Occipital lobe (tissue), 2 donors: ENCODE data around the gene ANXA1. TPM values are rescaled to one million over a fixed set of nuclear protein-coding genes. Genes with fewer than 3 reads are reported as not detected.
"Not testable (repeated sequence)": the region's sequence is repeated elsewhere in the genome, so short reads cannot be mapped to it uniquely, and the experiment has no call there.

Experiments used
- DNase-seq: peaks from one replicate; lab custom pipeline; 2025; lab: John Stamatoyannopoulos, UW
- total RNA-seq: library from RNA; depleted of rRNA; stranded (reverse); fragments of >200 nt; gene quantifications from one replicate; pipeline ENCODE4 v1.2.3, GENCODE V29; 2014

Gene ANXA1
- total RNA-seq, 1 donor from 2014 or later, result 27.0 TPM

DNA sequence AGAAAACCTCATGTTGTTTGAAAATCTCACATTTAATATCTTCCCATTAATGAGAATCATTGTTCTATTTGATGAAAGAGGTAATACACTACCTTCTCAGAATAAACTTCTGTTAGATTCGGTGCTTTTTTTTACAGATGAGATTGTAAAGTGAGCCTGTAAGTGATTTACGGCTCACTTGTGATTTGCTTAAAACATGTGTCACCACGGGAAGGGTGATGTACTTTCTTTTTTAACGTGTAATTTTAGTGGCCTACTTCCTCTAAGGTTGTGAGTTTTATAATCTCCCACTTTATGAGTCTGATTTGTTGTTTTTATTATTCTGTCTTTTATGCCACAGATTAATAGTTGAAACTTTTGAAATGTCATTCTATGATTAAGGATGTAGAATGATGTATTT, 15.9 kb downstream of the ANXA1 start:
- no peak for DNase-seq

DNA sequence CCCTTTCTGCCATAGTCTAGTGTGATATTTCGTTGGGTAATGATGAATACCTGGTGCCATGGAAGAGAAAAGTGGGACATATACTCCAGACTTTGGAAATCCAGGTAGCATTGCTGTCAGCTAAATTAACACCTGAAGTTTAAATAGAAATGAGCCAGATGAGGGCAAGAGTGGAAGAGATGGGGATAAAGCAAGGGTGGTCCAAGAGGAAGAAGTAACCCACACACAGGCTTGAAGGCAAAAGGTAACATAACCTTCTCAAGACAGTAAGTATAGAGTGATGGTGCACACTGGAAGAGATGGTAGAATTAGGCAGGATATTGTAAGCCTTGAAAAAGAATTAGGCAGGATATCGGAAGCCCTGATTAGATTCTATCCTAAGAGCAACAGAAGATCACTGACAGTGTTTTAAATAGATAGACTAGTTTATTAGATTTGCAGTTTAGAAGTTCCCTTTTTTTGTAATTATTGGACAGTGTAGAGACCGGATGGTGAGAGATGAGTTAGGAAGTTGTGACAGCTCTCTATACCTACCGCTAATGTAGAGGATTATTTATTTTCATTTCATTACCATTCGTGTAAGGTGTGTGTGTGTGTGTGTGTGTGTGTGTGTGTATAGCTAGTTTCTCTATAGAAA, 16.8 kb downstream of the ANXA1 start:
- no peak for DNase-seq

DNA sequence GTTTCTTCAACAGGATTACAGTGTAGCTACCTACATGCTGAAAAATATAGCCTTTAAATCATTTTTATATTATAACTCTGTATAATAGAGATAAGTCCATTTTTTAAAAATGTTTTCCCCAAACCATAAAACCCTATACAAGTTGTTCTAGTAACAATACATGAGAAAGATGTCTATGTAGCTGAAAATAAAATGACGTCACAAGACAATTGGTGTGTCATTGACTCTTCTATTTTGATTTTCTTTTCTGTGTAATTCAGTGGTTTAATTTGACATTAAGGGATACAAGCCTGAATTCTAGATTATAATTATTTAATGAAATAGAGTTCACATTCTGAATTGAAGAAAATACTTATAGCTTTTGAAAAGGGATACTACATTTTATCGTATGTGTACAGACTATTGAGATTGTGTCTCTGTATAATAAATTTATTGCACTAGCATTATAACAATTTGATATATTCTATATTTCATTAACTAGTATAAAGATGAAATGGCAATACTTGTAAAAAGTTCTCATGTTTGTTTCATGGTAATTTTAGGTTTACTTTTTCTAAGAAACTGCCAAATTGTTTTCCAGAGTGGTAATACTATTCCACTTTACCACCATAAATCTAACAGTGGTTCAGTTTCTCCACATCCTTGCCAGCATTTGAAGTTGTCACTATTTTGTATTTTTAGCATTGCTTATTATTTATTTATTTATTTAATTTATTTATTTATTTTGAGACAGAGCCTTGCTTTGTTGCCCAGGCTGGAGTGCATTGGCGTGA, 18.7 kb downstream of the ANXA1 start:
- DNase-seq, result no peak

DNA sequence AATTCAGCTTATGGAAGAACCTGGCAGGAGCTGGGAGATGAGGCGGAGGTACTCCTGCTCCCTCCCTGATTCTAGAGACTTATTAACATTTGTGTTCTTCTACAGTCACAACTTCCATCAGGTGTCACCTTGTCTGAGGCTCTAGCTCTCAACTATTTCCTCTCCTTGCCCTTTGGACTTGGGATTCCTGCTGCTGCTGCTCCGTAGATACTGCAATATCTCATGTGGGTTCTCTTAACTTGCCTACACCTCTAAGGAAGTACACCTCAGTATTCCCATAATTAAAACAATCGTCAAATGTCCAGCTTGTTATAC, 21.2 kb downstream of the ANXA1 start:
- no peak for DNase-seq

DNA sequence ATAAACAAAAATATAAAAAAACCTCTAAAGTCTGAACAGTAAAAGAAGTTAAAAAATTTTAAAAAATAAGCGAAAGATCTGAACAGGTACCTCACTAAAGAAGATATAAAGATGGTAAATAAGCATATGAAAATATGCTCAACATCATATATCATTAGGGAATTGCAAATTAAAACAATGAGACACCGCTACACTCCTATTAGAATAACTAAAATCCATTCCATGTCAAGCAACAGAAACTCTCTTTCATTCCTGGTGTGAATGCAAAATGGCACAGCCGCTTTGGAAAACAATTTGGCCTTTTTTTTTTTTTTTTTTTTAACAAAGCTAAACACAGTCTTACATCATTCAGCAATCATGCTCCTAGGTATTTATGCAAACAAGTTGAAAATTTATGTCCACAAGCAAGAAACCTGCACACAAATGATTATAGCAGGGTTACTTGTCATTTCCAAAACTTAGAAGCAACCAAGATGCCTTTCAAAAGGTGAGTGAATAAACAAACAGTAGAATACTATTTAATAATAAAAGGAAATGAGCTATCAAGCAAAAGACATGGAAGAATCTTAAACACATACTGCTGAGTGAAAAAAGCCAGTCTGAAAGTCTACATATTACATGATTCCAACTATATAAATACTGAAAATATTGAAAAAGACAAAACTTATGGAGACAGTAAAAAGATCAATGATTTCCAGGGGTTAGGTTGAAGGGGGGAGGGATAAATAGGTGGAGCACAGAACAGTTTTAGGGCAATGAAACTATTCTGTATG, 22.1 kb downstream of the ANXA1 start:
- DNase-seq, result no peak

DNA sequence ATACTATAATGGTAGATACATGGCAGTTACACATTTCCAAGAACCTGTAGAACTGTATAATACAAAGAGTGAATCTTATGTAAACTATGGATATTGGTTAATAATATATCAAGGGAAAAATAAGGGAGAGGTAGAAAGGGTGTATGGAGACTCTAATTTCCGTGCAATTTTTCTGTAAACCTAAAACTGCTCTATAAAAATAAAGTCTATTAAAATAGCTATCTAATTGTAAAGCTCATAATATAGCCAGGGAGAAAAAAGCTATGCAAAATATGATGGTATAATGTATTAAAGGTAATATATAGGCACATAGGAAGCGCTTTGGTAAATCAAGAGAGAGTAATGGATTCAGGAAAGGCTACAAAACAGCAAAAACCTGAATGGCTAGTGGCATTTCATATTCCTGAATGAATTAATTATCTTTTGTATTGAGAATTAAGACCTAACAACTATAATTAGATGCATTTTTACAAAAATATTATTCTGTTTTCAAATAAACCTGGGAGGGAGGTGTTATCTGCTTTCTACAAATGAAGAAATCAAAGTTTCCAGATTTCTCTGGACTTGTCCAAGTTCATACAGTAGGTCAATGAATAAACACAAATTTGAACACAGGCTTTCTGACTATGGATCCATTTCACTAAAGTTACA, 22.8 kb downstream of the ANXA1 start:
- DNase-seq, result no peak

DNA sequence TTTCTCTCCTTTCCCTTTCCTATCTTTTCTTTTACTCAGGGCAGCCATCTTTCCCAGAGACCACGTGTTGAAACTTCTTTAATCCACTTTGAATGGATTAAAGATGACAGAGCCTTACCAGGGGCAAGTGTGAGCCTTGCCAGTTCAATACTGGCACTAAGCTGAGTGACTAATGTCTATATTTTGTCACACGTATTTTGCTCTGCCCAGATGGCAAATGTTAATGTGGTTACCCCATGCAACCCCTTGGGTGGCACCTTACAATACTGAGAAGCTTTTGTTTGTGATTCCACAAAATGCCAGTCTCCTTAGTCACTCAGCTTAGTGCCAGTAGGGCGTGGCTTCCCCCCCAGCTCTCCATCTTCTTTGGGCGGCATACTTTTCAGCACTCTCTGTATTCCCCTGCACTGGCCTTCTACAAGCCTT, 24.8 kb downstream of the ANXA1 start:
- DNase-seq, result no peak

DNA sequence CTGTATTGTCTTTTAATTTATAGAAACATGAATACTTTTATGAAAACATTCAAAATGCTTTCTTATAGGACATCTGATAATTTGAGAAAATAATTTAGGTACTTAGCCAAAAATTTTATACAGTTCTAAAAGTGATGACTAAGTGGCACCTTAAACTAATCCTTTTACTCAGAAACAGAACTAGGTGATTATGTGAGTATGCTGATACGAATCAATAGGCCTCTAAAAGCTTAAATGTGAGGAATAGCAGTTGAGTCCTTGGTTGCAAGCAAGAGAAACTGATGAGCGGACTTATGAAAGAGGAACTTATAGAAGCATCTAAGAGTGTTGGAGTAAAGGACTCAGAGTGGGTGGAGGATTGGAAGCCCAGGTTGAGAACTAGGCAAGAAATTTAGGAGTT, 26.4 kb downstream of the ANXA1 start:
- no peak for DNase-seq

DNA sequence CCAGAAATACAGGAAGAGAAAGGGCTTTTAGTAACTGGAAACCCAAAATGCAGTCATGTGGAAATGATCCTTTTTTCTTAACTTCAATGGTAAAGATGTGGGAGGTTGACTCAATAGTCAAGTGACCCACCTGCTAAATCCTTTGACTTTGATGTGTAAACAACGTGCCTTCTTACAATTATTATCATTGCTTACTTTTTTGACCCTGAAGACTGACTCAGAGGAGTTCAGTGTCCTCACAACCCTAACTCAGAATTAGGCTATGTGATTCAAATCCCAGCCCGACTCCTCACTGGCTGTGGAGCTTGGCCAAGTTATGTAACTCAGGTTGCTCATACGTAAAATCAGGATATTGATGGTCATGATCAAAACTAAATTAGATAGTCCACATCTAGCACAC, 27.9 kb downstream of the ANXA1 start:
- DNase-seq, result no peak

DNA sequence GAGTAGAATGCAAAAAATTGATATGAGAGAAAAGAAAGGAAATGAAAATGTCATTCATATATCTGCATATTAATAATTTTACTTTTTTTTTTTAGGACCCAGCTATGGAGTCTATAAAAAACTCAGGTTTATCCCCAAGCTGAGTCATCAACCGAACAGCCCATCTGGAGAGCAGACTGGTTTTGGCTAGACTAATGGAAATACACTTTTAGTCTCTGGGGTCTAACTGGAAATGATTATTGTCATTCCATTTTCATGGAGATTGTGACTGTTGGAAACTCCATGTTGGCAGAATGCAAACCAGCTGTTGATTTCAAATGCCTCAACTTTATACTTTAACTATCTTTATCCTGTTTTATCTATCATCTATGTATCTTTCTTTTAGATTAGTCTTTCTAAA, 28.7 kb downstream of the ANXA1 start:
- DNase-seq, result no peak

DNA sequence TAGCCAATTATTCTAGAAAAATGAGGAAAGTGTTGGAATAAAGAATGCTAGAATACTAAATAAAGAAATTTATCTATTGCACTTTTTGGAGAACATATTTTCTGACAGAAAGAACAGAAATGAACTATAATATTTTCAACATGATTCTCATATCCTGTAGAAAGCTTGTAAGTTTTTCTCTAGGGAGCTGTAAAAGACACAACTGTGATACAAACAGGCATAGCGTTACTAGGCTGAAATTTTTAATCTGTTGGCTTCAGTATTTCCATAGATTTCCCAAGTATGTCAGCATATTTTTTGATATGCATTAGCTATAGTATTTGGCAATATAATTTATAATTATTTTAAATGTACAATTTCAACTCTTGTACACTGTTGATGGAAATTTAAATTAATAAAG, 31.3 kb downstream of the ANXA1 start:
- DNase-seq, result no peak

DNA sequence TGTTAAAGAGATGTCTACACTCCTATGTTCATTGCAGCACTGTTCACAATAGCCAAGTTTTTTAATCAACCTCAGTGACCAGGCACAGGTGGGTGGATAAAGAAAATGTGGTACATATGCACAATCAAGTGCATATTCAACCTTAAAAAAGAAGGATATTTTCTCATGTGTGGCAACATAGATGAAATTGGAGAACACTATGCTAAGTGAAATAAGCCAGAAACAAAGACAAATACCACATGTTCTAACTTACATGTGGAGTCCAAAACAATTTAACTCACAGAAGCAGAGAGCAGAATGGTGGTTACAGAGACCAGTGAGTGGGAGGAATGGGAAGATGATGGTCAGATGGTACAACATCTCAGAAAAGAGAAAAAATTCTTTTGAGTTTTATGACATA, 31.8 kb downstream of the ANXA1 start:
- no peak for DNase-seq

DNA sequence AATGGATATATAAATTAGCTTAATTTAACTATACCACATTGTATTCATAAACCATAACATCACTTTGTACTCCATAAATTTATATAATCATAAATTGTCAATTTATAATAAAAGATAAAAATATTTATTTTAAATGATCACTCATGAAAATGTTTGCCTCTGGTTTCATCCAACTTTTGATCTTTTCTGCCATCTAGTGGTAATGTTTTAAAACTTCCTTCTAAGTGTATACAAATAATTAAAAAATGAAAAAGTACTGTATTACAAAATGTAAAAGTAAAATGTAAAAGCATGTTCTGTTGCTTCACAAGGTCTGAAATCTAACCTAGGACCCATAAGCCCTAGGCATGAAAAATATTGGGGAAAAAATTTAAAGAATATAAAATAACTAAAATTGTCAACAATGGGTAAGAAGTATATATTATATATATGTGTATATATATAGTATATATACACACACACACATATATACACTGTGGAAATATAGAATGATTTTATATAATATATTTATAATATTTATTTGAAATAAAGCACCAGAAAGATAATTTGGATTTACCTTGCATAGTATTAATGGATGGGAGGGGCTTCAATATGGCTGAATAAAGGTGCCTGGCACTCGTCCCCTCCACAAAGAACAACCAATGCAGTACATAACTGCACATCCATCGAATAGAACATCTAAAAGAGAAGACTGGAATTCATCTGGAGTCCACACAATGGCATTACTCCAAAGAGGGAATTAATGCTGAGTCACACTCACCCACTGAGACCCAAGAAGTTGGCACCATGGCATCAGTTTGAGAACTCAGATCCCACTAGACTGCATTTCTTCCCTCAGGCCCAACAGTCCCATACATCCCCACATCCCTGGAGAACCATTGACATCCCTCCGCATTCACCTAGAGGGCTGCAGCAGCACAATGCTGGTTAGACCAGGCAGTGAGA, 32.5 kb downstream of the ANXA1 start:
- no peak for DNase-seq

DNA sequence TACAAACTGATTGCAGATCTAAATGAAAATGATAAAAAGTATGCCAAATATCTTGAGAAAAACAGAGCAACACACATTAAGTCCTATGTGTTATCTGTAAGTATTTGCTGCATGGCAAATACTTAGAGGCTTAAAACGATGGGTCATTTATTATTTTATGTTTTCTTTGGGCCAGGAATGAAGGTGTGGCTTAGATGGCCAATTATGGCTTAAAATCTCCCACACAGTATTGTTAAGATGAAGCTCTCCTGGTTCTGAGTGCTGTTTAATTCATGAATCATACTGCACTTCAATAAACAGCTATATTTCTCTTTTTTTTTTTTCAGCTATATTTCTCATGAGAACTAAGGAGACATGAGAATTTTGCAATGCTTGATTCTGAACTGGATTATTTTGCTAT, 39.4 kb downstream of the ANXA1 start:
- DNase-seq, result not testable (repeated sequence)

DNA sequence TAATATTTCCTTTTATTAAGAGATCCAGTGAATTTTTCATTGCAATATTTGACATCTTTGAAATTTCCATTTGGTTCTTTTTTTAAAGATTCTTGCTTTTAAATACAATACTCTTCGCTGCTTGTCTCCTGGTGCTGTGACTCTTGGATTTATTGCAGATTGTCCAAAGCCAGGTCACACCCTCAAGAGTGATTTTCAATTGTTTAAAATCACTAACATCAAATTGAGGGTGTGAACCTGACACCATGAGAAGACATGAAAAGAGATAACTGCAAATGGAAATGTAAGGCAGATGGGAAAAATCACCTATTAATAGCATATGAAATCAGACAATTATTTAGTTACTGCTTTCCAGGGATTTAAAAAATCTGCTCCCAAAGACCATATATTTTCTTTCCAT, 42.6 kb downstream of the ANXA1 start:
- DNase-seq, result no peak

DNA sequence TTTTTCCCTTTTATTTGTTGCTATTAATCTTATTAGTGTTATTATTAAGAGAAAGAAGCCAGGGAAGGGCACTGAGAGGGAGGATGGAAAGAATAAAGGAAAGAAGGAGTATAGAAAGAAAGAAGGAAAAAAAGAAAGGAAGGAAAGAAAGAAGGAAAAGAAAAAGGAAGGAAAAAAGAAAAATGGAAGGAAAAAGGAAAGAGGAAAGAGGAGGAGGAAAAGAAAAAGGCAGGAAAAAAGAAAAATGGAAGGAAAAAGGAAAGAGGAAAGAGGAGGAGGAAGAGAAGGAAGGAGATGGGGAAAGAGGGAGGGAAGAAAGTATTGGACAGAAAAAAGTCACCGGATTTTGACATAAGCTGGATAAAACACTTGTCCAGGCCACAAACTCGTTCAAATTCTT, 47.8 kb downstream of the ANXA1 start:
- DNase-seq, result no peak

DNA sequence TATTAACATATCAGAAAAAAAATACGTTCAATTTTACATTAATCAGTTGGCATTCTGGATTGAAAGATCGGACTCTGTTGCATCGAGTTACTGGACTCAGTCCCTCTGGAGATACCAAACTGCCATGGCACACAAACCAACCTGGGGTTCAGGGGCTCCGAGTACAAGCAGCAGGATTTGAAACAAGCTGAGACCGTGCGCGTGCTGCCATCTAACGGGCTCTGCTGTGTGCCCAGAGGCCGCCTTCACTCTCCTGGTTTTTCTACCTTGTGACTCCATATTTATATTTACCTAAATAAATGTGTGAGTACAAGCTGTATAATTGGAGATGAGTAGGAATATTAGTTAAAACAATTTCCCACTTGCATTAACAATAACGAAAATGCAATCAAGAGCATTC, 48.2 kb downstream of the ANXA1 start:
- DNase-seq, result no peak

DNA sequence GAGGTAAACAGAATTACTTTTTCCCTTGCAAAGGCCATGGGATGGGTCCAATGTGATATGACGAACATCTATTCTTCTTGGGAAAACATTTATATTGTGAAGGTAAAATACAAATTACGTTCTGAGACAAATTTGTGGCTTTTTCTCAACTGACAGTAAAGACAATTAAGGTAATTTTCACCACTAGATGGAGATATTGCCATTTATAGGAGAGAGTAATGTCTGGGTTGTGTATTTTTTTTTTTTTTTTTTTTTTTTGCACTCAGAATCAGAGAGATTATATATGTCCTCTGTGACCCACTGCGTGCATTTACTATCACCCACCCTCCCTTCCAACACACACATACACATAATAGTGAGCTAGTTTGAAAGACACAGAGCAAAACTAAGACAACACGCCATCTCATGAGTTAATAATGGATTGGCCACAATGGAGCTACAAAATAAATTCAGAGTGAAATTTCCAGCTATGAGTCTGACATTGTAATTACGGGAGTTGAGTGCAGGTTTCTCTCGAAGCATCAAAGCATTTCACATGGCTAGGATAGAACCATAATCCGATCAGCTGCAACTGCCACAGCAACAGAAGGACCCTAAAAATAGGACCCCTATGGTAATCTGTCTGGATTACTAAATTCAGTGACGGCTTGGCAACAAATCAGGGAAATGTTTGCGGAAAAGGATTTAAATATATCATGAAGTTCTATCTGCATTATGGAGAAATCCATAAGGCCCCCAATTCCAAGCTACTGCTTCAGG, 49.2 kb downstream of the ANXA1 start:
- DNase-seq, result no peak

DNA sequence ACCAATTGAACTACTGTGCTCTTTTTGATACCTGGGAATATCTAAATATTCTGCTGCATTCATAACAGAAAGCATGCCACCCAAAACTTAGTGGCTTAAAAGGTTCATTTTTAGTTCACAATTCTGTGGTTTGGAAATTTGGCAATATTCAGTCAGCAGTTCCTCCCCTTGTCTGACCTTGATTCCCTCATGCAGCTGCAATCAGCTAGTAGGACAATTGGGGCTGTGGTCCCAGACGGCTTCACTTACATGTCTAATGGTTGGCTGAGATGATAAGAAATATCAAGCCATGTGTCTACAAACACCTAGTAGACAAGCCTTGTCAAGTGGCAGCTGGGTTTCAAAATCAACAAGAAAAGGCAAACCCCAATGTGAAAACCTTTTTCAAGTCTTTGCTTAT, 51.3 kb downstream of the ANXA1 start:
- no peak for DNase-seq

DNA sequence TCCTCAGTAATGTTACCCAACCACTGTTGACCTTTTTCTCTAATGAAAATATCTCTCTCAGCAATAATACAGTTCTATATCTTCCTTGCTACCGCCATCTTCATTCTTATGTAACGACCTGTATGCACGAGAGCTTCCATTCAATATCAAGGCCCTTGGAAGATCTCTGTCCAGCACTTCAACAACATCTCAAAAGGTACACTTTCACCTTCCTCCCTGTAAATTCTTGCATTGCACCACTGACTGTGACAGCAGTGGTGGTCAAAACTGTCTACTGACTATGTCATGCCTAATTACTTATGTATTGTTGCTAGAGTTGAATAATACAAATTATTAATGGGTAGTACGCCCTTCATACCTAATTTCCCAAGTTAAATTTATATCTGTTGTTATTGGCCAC, 53.3 kb downstream of the ANXA1 start:
- DNase-seq, result no peak
